Peyer's patch (tissue), 4 donors: ENCODE measurements around the gene SLC25A45. TPM values are rescaled to one million over a fixed set of nuclear protein-coding genes. Genes with fewer than 3 reads are reported as not detected.

ENCODE experiments used
- DNase-seq, 3 donors: peaks; one replicate each; pipeline ENCODE4 v3.0.0-alpha.2; 2017 to 2019
- H3K27ac ChIP-seq, 4 donors: fragments of 200-600 bp; sonication (generic); one replicate each; pipeline ENCODE4 v1.5.1; 2016 to 2019
- H3K27me3 ChIP-seq, 2 donors: fragments of 200-600 bp; sonication (generic); one replicate each; pipeline ENCODE4 v1.5.1; 2019
- H3K36me3 ChIP-seq, 3 donors: fragments of 200-600 bp; sonication (generic); one replicate each; pipeline ENCODE4 v1.5.1; 2016 to 2019
- H3K4me1 ChIP-seq, 4 donors: fragments of 200-600 bp; sonication (generic); one replicate each; pipeline ENCODE4 v1.5.1; 2016 to 2019
- H3K4me3 ChIP-seq, 4 donors: fragments of 200-600 bp; sonication (generic); 1 replicate in 3 of 4; 2 replicates in 1 of 4; pipeline ENCODE4 v1.5.1; 2016 to 2019; ENCODE audit warnings: mild to moderate bottlenecking in 1 of 4
- H3K9me3 ChIP-seq, 4 donors: fragments of 200-600 bp; sonication (generic); one replicate each; pipeline ENCODE4 v1.5.1; 2016 to 2019; ENCODE audit warnings: mild to moderate bottlenecking in 1 of 4
- POLR2A ChIP-seq, 2 donors: fragments of 450-650 bp; IDR thresholded peaks; one replicate each; pipeline ENCODE4 v1.5.1; 2017; ENCODE audit warnings: antibody characterized with exemption in 2 of 2, mild to moderate bottlenecking in 2 of 2, moderate library complexity in 2 of 2
- total RNA-seq, 4 donors: library from RNA; depleted of rRNA; stranded (reverse); fragments of >200 nt; gene quantifications; one replicate each; pipeline ENCODE4 v1.1.0, GENCODE V29; 2016
- TF ChIP-seq, protein P1 (sequence below), 6 experiments: fragments of 450-650 bp in 4 of 6; fragments of 200-600 bp in 2 of 6; sonication (generic) in 1 of 6; IDR thresholded peaks; one replicate each; pipeline ENCODE4 v1.5.1; 2017 to 2019; ENCODE audit warnings: antibody characterized with exemption in 6 of 6, mild to moderate bottlenecking in 3 of 6, moderate library complexity in 1 of 6

The SLC25A45 gene
- total RNA-seq, 4 donors from 2014 or later = 23.3 to 50.6 (median 40.2) TPM

- H3K9me3 ChIP-seq = no peaks in the 10 kb centered on the region
- DNase-seq = no peak
- H3K27ac ChIP-seq = peak overlapping the region; percentile 15 to 68 (median 42)
- peaks cover 3 to 45% (median 30%) of the 10 kb centered on the region in 4 donors for H3K4me1 ChIP-seq
- no peaks in the 10 kb centered on the region for H3K27me3 ChIP-seq
- H3K36me3 ChIP-seq = peaks cover 0 to 50% (median 0%) of the 10 kb centered on the region in 3 donors
- no peak for TF ChIP-seq POLR2A (IDR thresholded peaks at IDR 0.05)
- TF ChIP-seq, protein P1, sequence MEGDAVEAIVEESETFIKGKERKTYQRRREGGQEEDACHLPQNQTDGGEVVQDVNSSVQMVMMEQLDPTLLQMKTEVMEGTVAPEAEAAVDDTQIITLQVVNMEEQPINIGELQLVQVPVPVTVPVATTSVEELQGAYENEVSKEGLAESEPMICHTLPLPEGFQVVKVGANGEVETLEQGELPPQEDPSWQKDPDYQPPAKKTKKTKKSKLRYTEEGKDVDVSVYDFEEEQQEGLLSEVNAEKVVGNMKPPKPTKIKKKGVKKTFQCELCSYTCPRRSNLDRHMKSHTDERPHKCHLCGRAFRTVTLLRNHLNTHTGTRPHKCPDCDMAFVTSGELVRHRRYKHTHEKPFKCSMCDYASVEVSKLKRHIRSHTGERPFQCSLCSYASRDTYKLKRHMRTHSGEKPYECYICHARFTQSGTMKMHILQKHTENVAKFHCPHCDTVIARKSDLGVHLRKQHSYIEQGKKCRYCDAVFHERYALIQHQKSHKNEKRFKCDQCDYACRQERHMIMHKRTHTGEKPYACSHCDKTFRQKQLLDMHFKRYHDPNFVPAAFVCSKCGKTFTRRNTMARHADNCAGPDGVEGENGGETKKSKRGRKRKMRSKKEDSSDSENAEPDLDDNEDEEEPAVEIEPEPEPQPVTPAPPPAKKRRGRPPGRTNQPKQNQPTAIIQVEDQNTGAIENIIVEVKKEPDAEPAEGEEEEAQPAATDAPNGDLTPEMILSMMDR (IDR thresholded peaks at IDR 0.05) = no peak
- peak overlapping the region in 1 of 4 donors; percentile 3 for H3K4me3 ChIP-seq
These were observed 7.9 kb upstream of the SLC25A45 start for GRCh38 chr11:65390099-65390941.

DNA sequence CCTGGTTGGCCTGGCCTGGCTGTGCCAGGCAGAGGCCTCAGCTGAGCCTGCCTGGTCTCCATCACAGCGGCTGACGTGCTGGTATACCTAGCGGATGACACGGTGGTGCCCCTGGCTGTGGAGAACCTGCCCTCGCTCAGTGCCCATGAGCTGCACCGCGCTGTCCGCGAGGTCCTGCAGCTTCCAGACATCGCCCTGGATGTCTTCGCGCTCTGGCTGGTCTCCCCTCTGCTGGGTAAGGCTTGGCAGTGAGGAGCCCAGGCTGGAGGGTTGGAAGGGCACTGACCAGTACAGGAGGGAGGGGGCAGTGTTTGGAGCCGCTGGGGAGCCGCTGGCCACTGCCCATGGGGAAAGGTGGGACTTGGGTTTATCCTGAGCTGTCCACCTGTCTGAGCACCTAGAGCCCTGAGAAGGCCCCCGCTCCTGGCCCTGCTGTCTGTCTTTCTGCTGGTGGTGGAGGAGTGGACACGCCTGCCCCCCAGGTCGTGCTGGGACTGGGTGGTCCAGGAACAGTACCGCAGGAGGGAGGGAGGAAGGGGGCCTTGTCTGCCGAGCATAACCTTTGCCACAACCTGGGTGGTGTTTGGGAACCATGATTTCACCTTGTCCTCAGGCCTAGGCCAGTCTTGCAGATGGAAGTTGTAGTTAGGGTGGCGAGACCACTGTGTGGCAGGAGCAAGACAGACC lies 7.0 kb upstream of the SLC25A45 start:
- DNase-seq = no peak
- H3K27me3 ChIP-seq = no peaks in the 10 kb centered on the region
- H3K36me3 ChIP-seq = peaks cover 0 to 41% (median 0%) of the 10 kb centered on the region in 3 donors
- H3K4me1 ChIP-seq = peaks cover 3 to 54% (median 30%) of the 10 kb centered on the region in 4 donors
- no peaks in the 10 kb centered on the region for H3K9me3 ChIP-seq
- peak overlapping the region in 1 of 4 donors; percentile 3 for H3K4me3 ChIP-seq
- peak overlapping the region in 3 of 4 donors; percentile 5 to 68 (median 40) for H3K27ac ChIP-seq
- TF ChIP-seq POLR2A (IDR thresholded peaks at IDR 0.05) = no peak
- TF ChIP-seq, protein P1 (IDR thresholded peaks at IDR 0.05) = no peak

- H3K9me3 ChIP-seq = no peaks in the 10 kb centered on the region
- DNase-seq = no peak
- no peaks in the 10 kb centered on the region for H3K27me3 ChIP-seq
- peak overlapping the region in 1 of 4 donors; percentile 19 for H3K4me3 ChIP-seq
- no peak for TF ChIP-seq POLR2A (IDR thresholded peaks at IDR 0.05)
- no peak overlapping the region for H3K27ac ChIP-seq
- H3K36me3 ChIP-seq = peaks cover 0 to 34% (median 0%) of the 10 kb centered on the region in 3 donors
- peaks cover 3 to 61% (median 30%) of the 10 kb centered on the region in 4 donors for H3K4me1 ChIP-seq
These were observed 6.3 kb upstream of the SLC25A45 start for GRCh38 chr11:65388731-65389130.

DNA sequence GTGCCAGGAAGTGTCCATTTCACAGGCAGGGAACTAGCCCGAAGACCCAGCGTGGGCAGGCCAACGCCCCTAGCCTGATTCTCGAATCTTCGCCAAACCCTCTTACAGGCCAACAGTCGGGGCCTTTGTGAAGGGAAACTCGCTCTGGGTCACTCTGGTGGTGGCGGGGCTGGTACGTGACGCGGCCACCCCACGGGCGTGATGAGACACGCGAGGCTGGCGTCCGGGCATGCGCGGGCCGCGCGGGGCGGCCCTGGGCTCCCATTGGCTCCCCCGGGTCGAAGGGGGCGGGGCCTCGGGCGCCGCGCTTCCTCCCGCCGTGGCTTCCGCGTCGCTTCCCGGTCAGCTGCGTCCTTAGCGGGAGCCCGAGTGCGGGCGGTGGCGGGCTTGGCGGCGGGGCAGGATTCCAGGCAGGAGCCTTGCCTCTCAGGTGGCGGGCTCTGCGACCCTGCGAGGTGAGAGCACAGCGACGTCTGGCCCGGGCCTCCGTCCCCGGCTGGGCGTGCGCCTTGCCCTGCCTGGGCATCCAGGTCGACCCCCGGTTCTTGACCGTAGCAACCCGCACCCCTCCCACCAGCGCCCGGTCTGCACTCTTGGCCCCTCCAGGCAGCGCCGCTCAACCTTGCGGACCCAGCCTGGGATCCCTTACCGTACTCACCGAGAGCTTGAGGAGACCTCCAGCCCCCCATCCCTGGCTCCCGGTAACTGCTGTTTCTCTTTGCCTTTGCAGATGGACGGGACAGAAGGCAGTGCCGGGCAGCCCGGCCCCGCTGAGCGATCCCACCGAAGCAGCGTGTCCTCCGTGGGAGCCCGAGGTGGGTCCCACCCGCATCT lies 4.1 kb upstream of the SLC25A45 start, which contains the start of gene FRMD8:
Gene FRMD8, plus strand, starts transcription at position 331 of the 834 bp plus-strand sequence. Its CDS starts 400 bp downstream, at position 731.
- Histone ChIP-seq H3K4me1 (peaks cover 9 to 80% (median 40%) of the 10 kb centered on the region in 4 donors), H3K27ac (peak within 1 kb of the TSS; percentile 97 to 99 (median 98)), H3K9me3 (no peaks in the 10 kb centered on the region), H3K4me3 (peak within 1 kb of the TSS; percentile 69 to 95 (median 84)), H3K36me3 (peaks cover 0 to 16% (median 0%) of the 10 kb centered on the region in 3 donors), H3K27me3 (no peaks in the 10 kb centered on the region)
- TF ChIP-seq POLR2A (IDR thresholded peaks at IDR 0.05) = peak; percentile 87 to 96
- TF ChIP-seq, protein P1 (IDR thresholded peaks at IDR 0.05) = no peak
- peak; percentile 88 to 97 (median 95) for DNase-seq

GRCh38 chr11:65384301-65384889 lies 1.9 kb upstream of the SLC25A45 start:
- no peak overlapping the region for H3K4me3 ChIP-seq
- H3K27me3 ChIP-seq = no peaks in the 10 kb centered on the region
- TF ChIP-seq, protein P1 (IDR thresholded peaks at IDR 0.05) = no peak
- no peak for TF ChIP-seq POLR2A (IDR thresholded peaks at IDR 0.05)
- DNase-seq = no peak
- peak overlapping the region; percentile 97 to 99 (median 98) for H3K27ac ChIP-seq
- peaks cover 9 to 83% (median 32%) of the 10 kb centered on the region in 4 donors for H3K4me1 ChIP-seq
- H3K9me3 ChIP-seq = no peaks in the 10 kb centered on the region
- H3K36me3 ChIP-seq = peaks cover 0 to 1% (median 0%) of the 10 kb centered on the region in 3 donors
